H9 (cell line): ENCODE data around the gene CCDC192. TPM values are rescaled to one million over a fixed set of nuclear protein-coding genes. Genes with fewer than 3 reads are reported as not detected.

Experiments
- DNase-seq: peaks from one replicate; pipeline ENCODE4 v3.0.0-alpha.2; 2017
- H2AFZ ChIP-seq: one replicate; pipeline ENCODE4 v1.6.1; 2013; ENCODE audit warnings: mild to moderate bottlenecking, low read length, control low read depth, moderate library complexity
- H2AK5ac ChIP-seq: 2 replicates; pipeline ENCODE4 v1.6.1; 2013; ENCODE audit warnings: low read length, control low read depth, mixed read lengths; ENCODE audit not compliant: insufficient read length
- H2BK120ac ChIP-seq: one replicate; pipeline ENCODE4 v1.6.1; 2013; ENCODE audit warnings: low read depth, mild to moderate bottlenecking, low read length, control low read depth, inconsistent platforms; ENCODE audit not compliant: poor library complexity, severe bottlenecking
- H2BK12ac ChIP-seq: 2 replicates; pipeline ENCODE4 v1.6.1; 2013; ENCODE audit warnings: low read length, control low read depth, mixed read lengths, low read depth; ENCODE audit not compliant: insufficient read length
- H2BK15ac ChIP-seq: 2 replicates; pipeline ENCODE4 v1.6.1; 2013; ENCODE audit warnings: low read depth, low read length, control low read depth
- H2BK20ac ChIP-seq: one replicate; pipeline ENCODE4 v1.6.1; 2013; ENCODE audit warnings: low read depth, mild to moderate bottlenecking, low read length, control low read depth, inconsistent platforms; ENCODE audit not compliant: poor library complexity, severe bottlenecking
- H2BK5ac ChIP-seq: 2 replicates; pipeline ENCODE4 v1.6.1; 2013; ENCODE audit warnings: low read length, control low read depth, mixed read lengths; ENCODE audit not compliant: insufficient read length
- H3K14ac ChIP-seq: 2 replicates; pipeline ENCODE4 v1.6.1; 2013; ENCODE audit warnings: low read length, control low read depth; ENCODE audit not compliant: insufficient read depth
- H3K18ac ChIP-seq: 2 replicates; pipeline ENCODE4 v1.6.1; 2013; ENCODE audit warnings: low read depth, mild to moderate bottlenecking, mixed read lengths, low read length, control low read depth; ENCODE audit not compliant: insufficient read length
- H3K23ac ChIP-seq: 2 replicates; pipeline ENCODE4 v1.6.1; 2013; ENCODE audit warnings: low read length, control low read depth, mixed read lengths, low read depth; ENCODE audit not compliant: insufficient read length
- H3K23me2 ChIP-seq: 2 replicates; pipeline ENCODE4 v1.6.1; 2013; ENCODE audit warnings: low read depth, mild to moderate bottlenecking, mixed read lengths, low read length, control low read depth; ENCODE audit not compliant: insufficient read length, poor library complexity, severe bottlenecking
- H3K27ac ChIP-seq: 2 replicates; pipeline ENCODE4 v1.5.1; 2013; ENCODE audit warnings: low read length, control low read depth, mixed read lengths, low read depth; ENCODE audit not compliant: insufficient read length
- H3K27me3 ChIP-seq: 2 replicates; pipeline ENCODE4 v1.6.1; 2013; ENCODE audit warnings: low read length, control low read depth, inconsistent platforms; ENCODE audit not compliant: insufficient read depth
- H3K4ac ChIP-seq: 2 replicates; pipeline ENCODE4 v1.6.1; 2013; ENCODE audit warnings: low read depth, mild to moderate bottlenecking, control low read depth, inconsistent platforms, low read length, moderate library complexity
- H3K4me1 ChIP-seq: 2 replicates; pipeline ENCODE4 v1.6.1; 2013; ENCODE audit warnings: low read length, control low read depth, inconsistent platforms; ENCODE audit not compliant: insufficient read depth
- H3K4me2 ChIP-seq: 2 replicates; pipeline ENCODE4 v1.6.1; 2013; ENCODE audit warnings: low read length, control low read depth, mixed read lengths; ENCODE audit not compliant: insufficient read length, insufficient read depth
- H3K56ac ChIP-seq: 2 replicates; pipeline ENCODE4 v1.6.1; 2013; ENCODE audit warnings: low read depth, mild to moderate bottlenecking, mixed read lengths, low read length, control low read depth; ENCODE audit not compliant: insufficient read length
- H3K79me1 ChIP-seq: 2 replicates; pipeline ENCODE4 v1.6.1; 2013; ENCODE audit warnings: low read depth, mild to moderate bottlenecking, moderate library complexity, low read length, control low read depth, inconsistent platforms; ENCODE audit not compliant: insufficient read depth, poor library complexity, severe bottlenecking
- H3K79me2 ChIP-seq: 2 replicates; pipeline ENCODE4 v1.6.1; 2013; ENCODE audit warnings: low read length, control low read depth, inconsistent platforms; ENCODE audit not compliant: insufficient read depth
- H3K9ac ChIP-seq: 2 replicates; pipeline ENCODE4 v1.6.1; 2013; ENCODE audit warnings: low read length, control low read depth, mixed read lengths; ENCODE audit not compliant: insufficient read length; ENCODE audit errors: extremely low read depth
- H3K9me3 ChIP-seq: one replicate; pipeline ENCODE4 v1.6.1; 2013; ENCODE audit warnings: low read depth, low read length, inconsistent platforms; ENCODE audit not compliant: control insufficient read depth
- H3T11ph ChIP-seq: one replicate; pipeline ENCODE4 v1.6.1; 2013; ENCODE audit warnings: mild to moderate bottlenecking, low read length, control low read depth, inconsistent platforms
- H4K20me1 ChIP-seq: one replicate; pipeline ENCODE4 v1.6.1; 2013; ENCODE audit not compliant: control insufficient read depth, insufficient read length, insufficient read depth
- H4K5ac ChIP-seq: 2 replicates; pipeline ENCODE4 v1.6.1; 2013; ENCODE audit warnings: low read depth, mild to moderate bottlenecking, mixed read lengths, low read length, control low read depth; ENCODE audit not compliant: insufficient read length
- H4K8ac ChIP-seq: replicated peaks from 2 replicates; pipeline ENCODE4 v1.6.1; 2013; ENCODE audit warnings: low read length, control low read depth, mixed read lengths, low read depth; ENCODE audit not compliant: insufficient read length
- H4K91ac ChIP-seq: 2 replicates; pipeline ENCODE4 v1.6.1; 2013; ENCODE audit warnings: low read depth, mild to moderate bottlenecking, moderate library complexity, mixed read lengths, low read length, control low read depth; ENCODE audit not compliant: insufficient read length
- H3K27ac Mint-ChIP-seq, 3 experiments: 2 replicates in 2 of 3; 3 replicates in 1 of 3; pipeline ENCODE4 v1.8.0; 2020 to 2021; ENCODE audit warnings: mixed read lengths in 3 of 3, mild to moderate bottlenecking in 1 of 3, moderate library complexity in 1 of 3
- H3K27me3 Mint-ChIP-seq: 2 replicates; pipeline ENCODE4 v1.8.0; 2021; ENCODE audit warnings: low read depth, mild to moderate bottlenecking, moderate library complexity, mixed read lengths
- H3K36me3 Mint-ChIP-seq, 3 experiments: 2 replicates in 2 of 3; 3 replicates in 1 of 3; pipeline ENCODE4 v1.8.0; 2020 to 2021; ENCODE audit warnings: low read depth in 3 of 3, mixed read lengths in 3 of 3; ENCODE audit not compliant: insufficient read depth in 1 of 3
- H3K4me1 Mint-ChIP-seq, 2 experiments: 2 replicates each; pipeline ENCODE4 v1.8.0; 2020; ENCODE audit warnings: mixed read lengths in 2 of 2
- H3K4me3 Mint-ChIP-seq, 2 experiments: 2 replicates in 1 of 2; 3 replicates in 1 of 2; pipeline ENCODE4 v1.8.0; 2020 to 2021; ENCODE audit warnings: mild to moderate bottlenecking in 2 of 2, mixed read lengths in 2 of 2, moderate library complexity in 1 of 2
- H3K9me3 Mint-ChIP-seq, 2 experiments: 2 replicates in 1 of 2; 3 replicates in 1 of 2; pipeline ENCODE4 v1.8.0; 2020; ENCODE audit warnings: mild to moderate bottlenecking in 2 of 2, mixed read lengths in 2 of 2, moderate library complexity in 1 of 2
- WGBS: extraction: QIAGEN DNeasy Blood & Tissue Kit; methylation state at CpG from one replicate; pipeline ENCODE4 v1.1.7; 2013; ENCODE audit warnings: missing lambda C conversion rate, low lambda C conversion rate, mixed read lengths; ENCODE audit not compliant: insufficient read length; ENCODE audit errors: extremely low coverage; 5-methylcytosine and 5-hydroxymethylcytosine counted together
- total RNA-seq: library from RNA; stranded (reverse); gene quantifications from 2 replicates; pipeline ENCODE4 v1.2.1, GENCODE V29; 2021
- TF ChIP-seq, protein P1 (sequence below): fragments of 200-600 bp; sonication (generic); conservative IDR thresholded peaks from 3 replicates; pipeline ENCODE4 v1.8.0; 2021; ENCODE audit warnings: antibody characterized with exemption, mild to moderate bottlenecking

The CCDC192 gene
- total RNA-seq, 1 experiment from 2014 or later: not detected

DNA sequence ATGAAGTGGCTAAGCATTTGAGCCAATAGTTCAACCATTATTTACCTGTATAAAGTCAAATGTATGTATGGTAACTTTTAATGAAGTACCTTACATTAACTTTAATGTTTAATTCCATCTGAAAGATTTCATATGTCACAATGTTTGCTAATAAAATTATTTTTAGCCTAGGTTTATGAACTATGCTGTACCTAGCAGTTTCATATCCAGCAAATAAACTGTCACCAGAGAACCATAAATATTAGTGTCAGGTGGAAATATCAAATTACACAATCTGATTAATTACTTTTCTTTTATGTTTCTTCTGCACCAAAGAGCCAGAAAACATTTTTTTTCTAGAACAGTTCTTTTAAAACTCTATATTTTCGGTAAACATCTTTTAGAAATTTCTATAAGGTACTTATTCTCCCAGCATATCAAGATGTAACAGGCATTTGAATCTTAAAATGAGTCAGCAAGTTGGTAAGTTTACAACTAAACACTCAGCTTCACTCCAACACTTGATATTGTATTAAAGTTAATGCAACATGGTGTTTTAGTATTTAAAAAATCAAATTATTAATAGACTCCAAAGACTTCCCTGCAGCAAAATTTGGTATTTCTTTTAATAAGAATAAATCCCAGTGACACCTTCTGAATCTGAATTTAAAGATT lies 8.5 kb upstream of the CCDC192 start:
- Histone ChIP-seq H2BK20ac (no peak overlapping the region), H2AK5ac (no peak overlapping the region), H3K27ac (no peak overlapping the region), H3K79me1 (no peaks in the 10 kb centered on the region), H3K4me1 (no peaks in the 10 kb centered on the region), H3K27me3 (no peaks in the 10 kb centered on the region), H3K79me2 (no peaks in the 10 kb centered on the region), H2BK12ac (no peak overlapping the region), H2BK5ac (no peak overlapping the region), H3K23me2 (no peaks in the 10 kb centered on the region), H4K5ac (no peak overlapping the region), H3K9ac (no peak overlapping the region), H2BK120ac (no peak overlapping the region), H4K91ac (no peak overlapping the region), H3K4me2 (no peak overlapping the region), H3K14ac (no peak overlapping the region), H2AFZ (no peak overlapping the region), H3K18ac (no peak overlapping the region), H2BK15ac (no peak overlapping the region), H3K56ac (no peak overlapping the region), H3T11ph (no peak overlapping the region), H3K4ac (no peak overlapping the region), H4K8ac (no peak overlapping the region), H3K9me3 (no peaks in the 10 kb centered on the region), H4K20me1 (no peaks in the 10 kb centered on the region), H3K23ac (no peak overlapping the region)
- no peak overlapping the region for H3K27ac Mint-ChIP-seq
- TF ChIP-seq, protein P1, sequence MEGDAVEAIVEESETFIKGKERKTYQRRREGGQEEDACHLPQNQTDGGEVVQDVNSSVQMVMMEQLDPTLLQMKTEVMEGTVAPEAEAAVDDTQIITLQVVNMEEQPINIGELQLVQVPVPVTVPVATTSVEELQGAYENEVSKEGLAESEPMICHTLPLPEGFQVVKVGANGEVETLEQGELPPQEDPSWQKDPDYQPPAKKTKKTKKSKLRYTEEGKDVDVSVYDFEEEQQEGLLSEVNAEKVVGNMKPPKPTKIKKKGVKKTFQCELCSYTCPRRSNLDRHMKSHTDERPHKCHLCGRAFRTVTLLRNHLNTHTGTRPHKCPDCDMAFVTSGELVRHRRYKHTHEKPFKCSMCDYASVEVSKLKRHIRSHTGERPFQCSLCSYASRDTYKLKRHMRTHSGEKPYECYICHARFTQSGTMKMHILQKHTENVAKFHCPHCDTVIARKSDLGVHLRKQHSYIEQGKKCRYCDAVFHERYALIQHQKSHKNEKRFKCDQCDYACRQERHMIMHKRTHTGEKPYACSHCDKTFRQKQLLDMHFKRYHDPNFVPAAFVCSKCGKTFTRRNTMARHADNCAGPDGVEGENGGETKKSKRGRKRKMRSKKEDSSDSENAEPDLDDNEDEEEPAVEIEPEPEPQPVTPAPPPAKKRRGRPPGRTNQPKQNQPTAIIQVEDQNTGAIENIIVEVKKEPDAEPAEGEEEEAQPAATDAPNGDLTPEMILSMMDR: no peak
- H3K4me1 Mint-ChIP-seq: no peaks in the 10 kb centered on the region
- H3K27me3 Mint-ChIP-seq: no peaks in the 10 kb centered on the region
- no peak for DNase-seq
- no CpG with 5 or more reads among the region's 1 CpG for WGBS
- H3K36me3 Mint-ChIP-seq: no peaks in the 10 kb centered on the region
- no peaks in the 10 kb centered on the region for H3K9me3 Mint-ChIP-seq
- H3K4me3 Mint-ChIP-seq: no peak overlapping the region
